Lung (tissue), 12 donors: ENCODE measurements around the gene SLC9A1. TPM values are rescaled to one million over a fixed set of nuclear protein-coding genes. Genes with fewer than 3 reads are reported as not detected.

ENCODE experiments used
- ATAC-seq: fragments of 200-7000 bp; cut with Tn5 transposase; one replicate; pipeline ENCODE4 v1.9.1; 2020; ENCODE audit warnings: moderate number of reproducible peaks; ENCODE audit not compliant: insufficient read depth, low FRiP score
- DNase-seq, 3 donors: peaks; one replicate each; pipeline ENCODE4 v3.0.0-alpha.2; 2013 to 2017
- H3K27ac ChIP-seq, 2 donors: one replicate each; pipeline ENCODE4 v1.5.1; 2013; ENCODE audit warnings: mild to moderate bottlenecking in 2 of 2, moderate library complexity in 2 of 2, control low read depth in 1 of 2, inconsistent platforms in 1 of 2, low read depth in 1 of 2, low read length in 1 of 2
- H3K27me3 ChIP-seq, 3 donors: one replicate each; pipeline ENCODE4 v1.5.1; 2013; ENCODE audit warnings: low read length in 2 of 3; ENCODE audit not compliant: control insufficient read depth in 3 of 3, insufficient read depth in 3 of 3
- H3K36me3 ChIP-seq, 4 donors: one replicate each; pipeline ENCODE4 v1.5.1; 2013; ENCODE audit warnings: low read length in 4 of 4, mild to moderate bottlenecking in 1 of 4, moderate library complexity in 1 of 4; ENCODE audit not compliant: control insufficient read depth in 4 of 4, insufficient read depth in 4 of 4
- H3K4me1 ChIP-seq, 5 donors: one replicate each; pipeline ENCODE4 v1.5.1; 2013; ENCODE audit warnings: low read length in 5 of 5, mild to moderate bottlenecking in 2 of 5, moderate library complexity in 1 of 5; ENCODE audit not compliant: control insufficient read depth in 5 of 5, insufficient read depth in 5 of 5
- H3K4me3 ChIP-seq: one replicate; pipeline ENCODE4 v1.5.1; 2013; ENCODE audit warnings: mild to moderate bottlenecking, control low read depth, moderate library complexity
- H3K9ac ChIP-seq, 2 donors: one replicate each; pipeline ENCODE4 v1.5.1; 2013; ENCODE audit warnings: low read length in 2 of 2, control low read depth in 1 of 2; ENCODE audit not compliant: insufficient read depth in 1 of 2
- H3K9me3 ChIP-seq, 4 donors: one replicate each; pipeline ENCODE4 v1.5.1; 2013; ENCODE audit warnings: low read length in 3 of 4, mild to moderate bottlenecking in 1 of 4, moderate library complexity in 1 of 4; ENCODE audit not compliant: control insufficient read depth in 4 of 4, insufficient read depth in 3 of 4
- CTCF ChIP-seq: IDR thresholded peaks from 2 replicates; pipeline ENCODE4 v1.5.1; 2012; ENCODE audit warnings: mild to moderate bottlenecking; ENCODE audit errors: control extremely low read depth, extremely low read depth
- WGBS, 2 donors: extraction: QIAGEN DNeasy Blood & Tissue Kit; methylation state at CpG; one replicate each; pipeline ENCODE4 v1.1.7; 2013; 5-methylcytosine and 5-hydroxymethylcytosine counted together
- polyA plus RNA-seq, 2 donors: library from polyadenylated mRNA; stranded (reverse); fragments of 200-250 nt; gene quantifications; one replicate each; pipeline ENCODE4 v1.2.1, GENCODE V29; 2013
- total RNA-seq, 2 donors: library from RNA; depleted of rRNA in 1 of 2; stranded (reverse); fragments of >200 nt in 1 of 2; gene quantifications; one replicate each; pipeline ENCODE4 v1.2.1, GENCODE V29; 2014 to 2021
- donor health status: control.
- donor health status: control.
- donor health status: Bipolar disorder and iron deficiency.
- donor health status: healthy.
- donor health status: DM: yes; HTN: yes; CAD: no.

SLC9A1 gene
- total and polyA plus RNA-seq, 4 donors = 19.3 to 48.0 (median 24.6) TPM

DNA sequence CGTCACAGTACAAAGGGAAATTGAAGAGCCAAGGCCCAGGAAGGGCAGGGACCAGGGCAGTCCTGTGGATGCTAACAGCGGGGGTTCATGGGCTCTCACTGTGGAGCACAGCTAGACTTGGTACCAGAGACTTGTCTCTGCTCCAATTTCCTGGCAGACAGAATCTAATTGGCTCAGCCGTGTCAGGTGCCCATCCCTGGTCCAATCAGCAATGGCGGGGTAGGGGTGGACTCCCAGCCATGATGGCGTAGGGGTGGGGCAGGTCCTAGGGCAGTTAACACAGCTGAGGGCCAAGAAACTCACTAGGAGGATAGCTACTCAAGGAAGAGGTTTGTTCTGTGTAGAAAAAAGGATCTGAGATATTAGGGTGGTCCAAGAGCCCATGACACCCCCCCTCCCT, 102.4 kb downstream of the SLC9A1 start:
- Histone ChIP-seq H3K36me3 (no peaks in the 10 kb centered on the region), H3K4me1 (peaks cover 0 to 7% (median 0%) of the 10 kb centered on the region in 5 donors), H3K9me3 (no peaks in the 10 kb centered on the region), H3K4me3 (no peak overlapping the region), H3K9ac (no peak overlapping the region), H3K27ac (no peak overlapping the region), H3K27me3 (no peaks in the 10 kb centered on the region)
- 93 to 95% methylated on average over 5 of the region's 5 CpGs for WGBS, 2 donors
- DNase-seq (no peak), ATAC-seq (no peak)
- TF ChIP-seq CTCF = no peak

GRCh38 chr1:27049607-27050006, 105.3 kb downstream of the SLC9A1 start:
- no peak overlapping the region for H3K9ac ChIP-seq
- peaks cover 0 to 5% (median 2%) of the 10 kb centered on the region in 5 donors for H3K4me1 ChIP-seq
- no peak overlapping the region for H3K4me3 ChIP-seq
- H3K27me3 ChIP-seq = peaks cover 0 to 2% (median 0%) of the 10 kb centered on the region in 3 donors
- WGBS, 2 donors = 61 to 62% methylated on average over 3 of the region's 3 CpGs
- no peak for TF ChIP-seq CTCF
- no peaks in the 10 kb centered on the region for H3K9me3 ChIP-seq
- DNase-seq (no peak), ATAC-seq (no peak)
- no peaks in the 10 kb centered on the region for H3K36me3 ChIP-seq
- H3K27ac ChIP-seq = no peak overlapping the region

DNA sequence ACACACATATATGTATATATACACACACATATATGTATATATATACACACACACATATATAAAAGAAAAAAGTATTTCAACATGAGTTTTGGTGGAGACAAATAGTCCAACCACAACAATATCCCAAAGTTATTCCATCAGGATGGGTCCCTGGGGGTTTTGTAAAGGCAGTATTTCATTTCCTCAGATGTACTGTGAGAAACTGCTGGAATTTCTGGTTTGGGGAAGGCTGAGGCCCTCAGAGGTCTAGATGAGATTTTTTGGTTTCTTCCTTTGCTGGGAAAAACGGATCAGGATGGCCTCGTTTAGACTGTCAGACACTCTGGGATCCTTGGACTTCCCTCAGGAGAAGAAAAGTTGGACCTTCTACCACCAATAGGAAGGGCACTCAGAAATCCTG, 105.8 kb downstream of the SLC9A1 start:
- Histone ChIP-seq H3K27me3 (peaks cover 0 to 2% (median 0%) of the 10 kb centered on the region in 3 donors), H3K4me3 (no peak overlapping the region), H3K9me3 (no peaks in the 10 kb centered on the region), H3K9ac (no peak overlapping the region), H3K4me1 (peaks cover 0 to 5% (median 2%) of the 10 kb centered on the region in 5 donors), H3K27ac (no peak overlapping the region), H3K36me3 (no peaks in the 10 kb centered on the region)
- 71 to 87% methylated on average over 2 of the region's 2 CpGs for WGBS, 2 donors
- DNase-seq = no peak
- no peak for ATAC-seq
- no peak for TF ChIP-seq CTCF

Other genes with a start within 250 kb of the SLC9A1 start
- gene NR0B2, start 241.2 kb downstream of the SLC9A1 start, total RNA-seq = 1 to 10 TPM; 2.1 to 2.3 TPM
- gene NR0B2, start 241.2 kb downstream of the SLC9A1 start, polyA plus RNA-seq = 1 to 10 TPM; 1.6 to 6.0 TPM
- 10 to 100 TPM; 39.3 to 68.7 TPM for gene NUDC, start 233.4 kb downstream of the SLC9A1 start, total RNA-seq
- gene NUDC, start 233.4 kb downstream of the SLC9A1 start, polyA plus RNA-seq = 10 to 100 TPM; 60.1 to 77.8 TPM
- gene KDF1, start 194.7 kb downstream of the SLC9A1 start, total RNA-seq = 1 to 10 TPM; 6.6 to 9.3 TPM
- gene KDF1, start 194.7 kb downstream of the SLC9A1 start, polyA plus RNA-seq = 10 to 100 TPM in 1 of 2 donors, 1 to 10 TPM in 1; 8.3 to 12.5 TPM
- 10 to 100 TPM in 1 of 2 donors, 1 to 10 TPM in 1; 2.0 to 23.1 TPM for gene TRNP1, start 161.4 kb downstream of the SLC9A1 start, total RNA-seq
- 10 to 100 TPM in 1 of 2 donors, 1 to 10 TPM in 1; 8.3 to 21.8 TPM for gene TRNP1, start 161.4 kb downstream of the SLC9A1 start, polyA plus RNA-seq
- gene TENT5B, start 142.3 kb downstream of the SLC9A1 start, total RNA-seq = 10 to 100 TPM; 22.2 to 43.1 TPM
- 10 to 100 TPM; 13.5 to 17.8 TPM for gene TENT5B, start 142.3 kb downstream of the SLC9A1 start, polyA plus RNA-seq
- gene WDTC1, start 79.5 kb upstream of the SLC9A1 start, total RNA-seq = 10 to 100 TPM; 38.1 to 41.0 TPM
- gene WDTC1, start 79.5 kb upstream of the SLC9A1 start, polyA plus RNA-seq = 10 to 100 TPM; 19.8 to 22.2 TPM
- 10 to 100 TPM; 25.2 to 46.8 TPM for gene TMEM222, start 167.0 kb upstream of the SLC9A1 start, total RNA-seq
- gene TMEM222, start 167.0 kb upstream of the SLC9A1 start, polyA plus RNA-seq = 10 to 100 TPM; 50.1 to 51.5 TPM
- 10 to 100 TPM; 10.5 to 58.0 TPM for gene SYTL1, start 186.9 kb upstream of the SLC9A1 start, total RNA-seq
- 10 to 100 TPM; 27.7 to 41.6 TPM for gene SYTL1, start 186.9 kb upstream of the SLC9A1 start, polyA plus RNA-seq
- gene MAP3K6, start 211.8 kb upstream of the SLC9A1 start, total RNA-seq = 10 to 100 TPM; 17.0 to 96.6 TPM
- 10 to 100 TPM; 53.1 to 72.5 TPM for gene MAP3K6, start 211.8 kb upstream of the SLC9A1 start, polyA plus RNA-seq
- gene FCN3, start 219.7 kb upstream of the SLC9A1 start, total RNA-seq = 100 to 1,000 TPM in 1 of 2 donors, 10 to 100 TPM in 1; 36.6 to 611 TPM
- gene FCN3, start 219.7 kb upstream of the SLC9A1 start, polyA plus RNA-seq = 100 to 1,000 TPM; 452 to 489 TPM
- gene CD164L2, start 228.2 kb upstream of the SLC9A1 start, total RNA-seq = 10 to 100 TPM in 1 of 2 donors, 1 to 10 TPM in 1; 6.3 to 19.8 TPM
- gene CD164L2, start 228.2 kb upstream of the SLC9A1 start, polyA plus RNA-seq = 10 to 100 TPM in 1 of 2 donors, 1 to 10 TPM in 1; 6.8 to 11.0 TPM
- gene GPR3, start 237.5 kb upstream of the SLC9A1 start, total RNA-seq = under 1 TPM; 0.51 to 0.58 TPM
- gene GPR3, start 237.5 kb upstream of the SLC9A1 start, polyA plus RNA-seq = 1 to 10 TPM; 1.3 to 1.8 TPM